Measurements from ENCODE around the gene WDFY3.

Gene WDFY3

DNA sequence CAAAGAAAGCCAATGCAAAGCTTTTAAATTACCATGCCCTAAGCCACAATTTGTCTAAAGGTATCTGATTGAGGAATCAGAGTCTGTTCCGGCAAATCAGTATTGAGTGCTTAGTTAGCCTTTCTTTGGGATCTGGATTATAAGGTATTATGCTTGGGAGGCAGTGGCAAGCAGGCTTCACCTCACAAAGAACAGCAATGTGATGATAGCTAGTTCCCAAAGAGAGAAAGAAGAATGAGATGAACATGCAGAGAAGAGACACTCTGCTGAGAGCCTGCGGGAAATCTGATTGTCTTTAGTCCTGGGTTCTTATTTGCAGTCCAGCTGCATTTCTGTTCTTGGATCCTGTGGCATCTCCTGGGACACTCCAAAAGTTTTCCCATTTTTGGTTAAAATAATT, 35.2 kb downstream of the WDFY3 start:
- H3K27me3 ChIP-seq (ENCODE audit: insufficient read depth, poor library complexity, severe bottlenecking), result no peaks in the 10 kb centered on the region
- DNase-seq (ENCODE audit: low read depth in 1 of 2, low spot score in 1 of 2), result no peak

DNA sequence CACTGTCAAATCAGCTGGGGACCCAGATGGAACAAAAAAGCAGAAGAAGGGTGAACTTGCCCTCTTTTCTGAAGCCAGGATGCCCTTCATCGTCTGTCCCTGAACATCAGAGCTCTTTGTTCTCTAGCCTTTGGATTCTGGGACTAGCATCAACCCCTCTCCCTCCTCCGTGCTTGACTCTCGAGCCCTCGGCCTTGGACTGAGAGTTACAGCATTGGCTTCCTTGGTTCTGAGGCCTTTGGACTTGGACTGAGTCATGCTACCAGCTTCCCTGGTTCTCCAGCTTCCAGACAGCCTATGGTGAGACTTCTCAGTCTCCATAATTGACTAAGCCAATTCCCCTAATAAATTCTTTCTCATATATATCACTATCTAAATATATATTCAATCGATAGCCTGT, 38.4 kb downstream of the WDFY3 start:
- TF ChIP-seq SPI1 (IDR thresholded peaks at IDR 0.05; ENCODE audit: borderline replicate concordance, low read depth) (no peak), GABPA (IDR thresholded peaks at IDR 0.05; ENCODE audit: low read depth) (no peak), CTCF (IDR thresholded peaks at IDR 0.05; ENCODE audit: insufficient read depth, low read length) (no peak)
- Histone ChIP-seq H3K27ac (replicated peaks) (no peak overlapping the region), H3K4me3 (replicated peaks; ENCODE audit: insufficient read depth, low read length) (no peak overlapping the region), H3K27me3 (ENCODE audit: insufficient read depth, poor library complexity, severe bottlenecking) (no peaks in the 10 kb centered on the region)
- no peak for DNase-seq (ENCODE audit: low read depth in 1 of 2, low spot score in 1 of 2)

More for the DNA sequence above, 35.2 kb downstream of the WDFY3 start:
- Histone ChIP-seq H3K4me3 (replicated peaks; ENCODE audit: insufficient read depth, low read length) (no peak overlapping the region), H3K27ac (replicated peaks) (no peak overlapping the region)
- no peak for TF ChIP-seq SPI1 (IDR thresholded peaks at IDR 0.05; ENCODE audit: borderline replicate concordance, low read depth)
- TF ChIP-seq POLR2AphosphoS5 (IDR thresholded peaks at IDR 0.05; ENCODE audit: low read depth), result no peak
- no peak for TF ChIP-seq REST (IDR thresholded peaks at IDR 0.05; ENCODE audit: insufficient replicate concordance, low read depth)
- TF ChIP-seq GABPA (IDR thresholded peaks at IDR 0.05; ENCODE audit: low read depth), result no peak
- TF ChIP-seq CTCF (IDR thresholded peaks at IDR 0.05; ENCODE audit: insufficient read depth, low read length), result no peak

DNA sequence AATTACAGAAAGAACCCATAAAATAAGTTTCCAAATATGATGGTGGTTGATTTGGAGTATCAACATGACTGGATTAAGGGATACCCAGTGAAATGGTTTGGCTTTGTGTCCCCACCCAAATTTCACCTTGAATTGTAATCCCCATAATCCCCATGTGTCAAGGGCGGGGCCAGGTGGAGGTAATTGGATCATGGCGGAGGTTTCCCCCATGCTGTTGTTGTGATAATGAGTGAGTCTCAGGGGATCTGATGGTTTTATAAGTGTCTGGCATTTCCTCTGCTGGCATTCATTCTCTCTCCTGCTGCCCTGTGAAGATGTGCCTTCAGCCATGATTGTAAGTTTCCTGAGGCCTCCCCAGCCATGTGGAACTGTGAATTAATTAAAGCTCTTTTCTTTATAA, 39.1 kb downstream of the WDFY3 start:
- DNase-seq (ENCODE audit: low read depth in 1 of 2, low spot score in 1 of 2), result no peak
- no peak for TF ChIP-seq POLR2AphosphoS5 (IDR thresholded peaks at IDR 0.05; ENCODE audit: low read depth)
- no peak for TF ChIP-seq SPI1 (IDR thresholded peaks at IDR 0.05; ENCODE audit: borderline replicate concordance, low read depth)
- TF ChIP-seq REST (IDR thresholded peaks at IDR 0.05; ENCODE audit: insufficient replicate concordance, low read depth), result no peak
- no peak for TF ChIP-seq CTCF (IDR thresholded peaks at IDR 0.05; ENCODE audit: insufficient read depth, low read length)
- no peak for TF ChIP-seq GABPA (IDR thresholded peaks at IDR 0.05; ENCODE audit: low read depth)
- Histone ChIP-seq H3K4me3 (replicated peaks; ENCODE audit: insufficient read depth, low read length) (no peak overlapping the region), H3K27me3 (ENCODE audit: insufficient read depth, poor library complexity, severe bottlenecking) (no peaks in the 10 kb centered on the region), H3K27ac (replicated peaks) (no peak overlapping the region)

- no peak overlapping the region for H3K4me3 ChIP-seq (replicated peaks; ENCODE audit: insufficient read depth, low read length)
- TF ChIP-seq CTCF (IDR thresholded peaks at IDR 0.05; ENCODE audit: insufficient read depth, low read length), result no peak
- no peak for TF ChIP-seq REST (IDR thresholded peaks at IDR 0.05; ENCODE audit: insufficient replicate concordance, low read depth)
- TF ChIP-seq SPI1 (IDR thresholded peaks at IDR 0.05; ENCODE audit: borderline replicate concordance, low read depth), result no peak
- no peak for TF ChIP-seq POLR2AphosphoS5 (IDR thresholded peaks at IDR 0.05; ENCODE audit: low read depth)
- TF ChIP-seq GABPA (IDR thresholded peaks at IDR 0.05; ENCODE audit: low read depth), result no peak
- H3K27me3 ChIP-seq (ENCODE audit: insufficient read depth, poor library complexity, severe bottlenecking), result no peaks in the 10 kb centered on the region
- no peak overlapping the region for H3K27ac ChIP-seq (replicated peaks)
- DNase-seq (ENCODE audit: low read depth in 1 of 2, low spot score in 1 of 2), result no peak
Measured at GRCh38 chr4:84925558-84925957, 40.9 kb downstream of the WDFY3 start.

All from HL-60 (cell line).